Natural killer cell (primary cell): ENCODE data around the gene COPS6. TPM values are rescaled to one million over a fixed set of nuclear protein-coding genes. Genes with fewer than 3 reads are reported as not detected.

ENCODE experiments used
- ATAC-seq, 3 donors: fragments of 150-1000 bp in 2 of 3; fragments of 200-7000 bp in 1 of 3; cut with Tn5 transposase; 1 replicate in 1 of 3; 2 replicates in 2 of 3; pipeline ENCODE4 v1.10.0; 2021; ENCODE audit warnings: mild to moderate bottlenecking in 2 of 3, moderate library complexity in 2 of 3
- DNase-seq, 2 donors: peaks; one replicate each; pipeline versions ENCODE4 v3.0.0 to v3.0.0-alpha.2; 2013 to 2021; ENCODE audit warnings: mixed read lengths in 1 of 2
- H3K27ac ChIP-seq: one replicate; pipeline ENCODE4 v1.5.1; 2013; ENCODE audit warnings: mild to moderate bottlenecking, low read length
- H3K27me3 ChIP-seq: one replicate; pipeline ENCODE4 v1.6.1; 2013; ENCODE audit warnings: low read length; ENCODE audit not compliant: control insufficient read depth, insufficient read depth
- H3K36me3 ChIP-seq: one replicate; pipeline ENCODE4 v1.6.1; 2013; ENCODE audit warnings: low read length; ENCODE audit not compliant: control insufficient read depth, insufficient read depth
- H3K4me1 ChIP-seq: one replicate; pipeline ENCODE4 v1.6.1; 2013; ENCODE audit warnings: low read length; ENCODE audit not compliant: control insufficient read depth, insufficient read depth
- H3K4me3 ChIP-seq: one replicate; pipeline ENCODE4 v1.5.1; 2013; ENCODE audit warnings: low read length
- H3K9me3 ChIP-seq: one replicate; pipeline ENCODE4 v1.6.1; 2013; ENCODE audit warnings: low read length; ENCODE audit not compliant: control insufficient read depth, insufficient read depth
- H3K27ac Mint-ChIP-seq, 2 donors: one replicate each; pipeline ENCODE4 v1.8.0; 2022; ENCODE audit warnings: mild to moderate bottlenecking in 2 of 2, mixed read lengths in 2 of 2, moderate library complexity in 1 of 2
- H3K27me3 Mint-ChIP-seq, 2 donors: one replicate each; pipeline ENCODE4 v1.8.0; 2022; ENCODE audit warnings: low read depth in 2 of 2, mixed read lengths in 2 of 2
- H3K36me3 Mint-ChIP-seq: one replicate; pipeline ENCODE4 v1.8.0; 2022; ENCODE audit warnings: mixed read lengths
- H3K4me1 Mint-ChIP-seq, 2 donors: one replicate each; pipeline ENCODE4 v1.8.0; 2022; ENCODE audit warnings: mixed read lengths in 2 of 2
- H3K4me3 Mint-ChIP-seq: one replicate; pipeline ENCODE4 v1.8.0; 2022; ENCODE audit warnings: mild to moderate bottlenecking, moderate library complexity, mixed read lengths
- H3K9me3 Mint-ChIP-seq, 2 donors: one replicate each; pipeline ENCODE4 v1.8.0; 2022; ENCODE audit warnings: mixed read lengths in 2 of 2
- CTCF ChIP-seq: fragments of 200-600 bp; IDR thresholded peaks from one replicate; pipeline ENCODE4 v1.8.0; 2022; ENCODE audit warnings: antibody characterized with exemption
- WGBS: methylation state at CpG from one replicate; pipeline ENCODE4 v1.1.7; 2013; ENCODE audit warnings: missing lambda C conversion rate; ENCODE audit not compliant: insufficient coverage; 5-methylcytosine and 5-hydroxymethylcytosine counted together
- intact Hi-C: fragments of 100-400 bp; cut with micrococcal nuclease; formaldehyde crosslinking; loops from one replicate; pipeline ENCODE4 v1.14.2; 2022
- total RNA-seq, 4 donors: library from RNA; stranded (reverse); fragments of 120-200 nt in 1 of 4; gene quantifications; one replicate each; pipeline versions ENCODE4 v1.2.3 to v1.2.4, GENCODE V29; 2013 to 2022

The COPS6 gene
- total RNA-seq, 3 donors from 2014 or later (not counting 1 experiment from before 2014, with no cell fraction given) = 79.0 to 94.6 (median 84.4) TPM

DNA sequence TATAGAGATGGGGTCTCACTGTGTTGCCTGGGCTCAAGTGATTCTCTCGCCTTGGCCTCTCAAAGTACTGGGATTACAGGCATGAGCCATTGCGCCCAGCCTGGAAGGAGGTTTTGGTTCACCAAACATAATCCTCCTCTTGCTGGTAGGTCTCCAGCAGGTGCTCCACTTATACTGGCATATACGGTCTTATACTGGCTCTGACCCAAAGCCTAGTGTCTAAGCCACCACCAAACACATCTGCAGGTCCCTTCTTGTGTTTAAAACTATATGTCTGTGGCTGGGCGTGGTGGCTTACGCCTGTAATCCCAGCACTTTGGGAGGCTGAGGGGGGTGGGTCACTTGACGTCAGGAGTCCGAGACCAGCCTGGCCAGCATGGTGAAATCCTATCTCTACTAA lies 43.4 kb downstream of the COPS6 start:
- H3K4me1 ChIP-seq = peaks cover 13% of the 10 kb centered on the region
- WGBS = 56% methylated on average over 5 of the region's 7 CpGs
- no peak overlapping the region for H3K27ac ChIP-seq
- ATAC-seq = no peak
- H3K9me3 ChIP-seq = no peaks in the 10 kb centered on the region
- H3K36me3 ChIP-seq = no peaks in the 10 kb centered on the region
- no peak for TF ChIP-seq CTCF
- H3K27me3 Mint-ChIP-seq = peaks cover 0 to 7% of the 10 kb centered on the region in 2 donors
- DNase-seq = no peak
- no peaks in the 10 kb centered on the region for H3K9me3 Mint-ChIP-seq
- H3K4me1 Mint-ChIP-seq = peaks cover 9 to 20% of the 10 kb centered on the region in 2 donors
- H3K27me3 ChIP-seq = no peaks in the 10 kb centered on the region
- H3K27ac Mint-ChIP-seq = no peak overlapping the region
- no peaks in the 10 kb centered on the region for H3K36me3 Mint-ChIP-seq
- no peak overlapping the region for H3K4me3 ChIP-seq
- intact Hi-C loops = loop anchor here (2.0 to 5.0 kb wide), 3 partner anchors 85 to 277 kb away; partner anchors contain the start of gene PVRIG
- H3K4me3 Mint-ChIP-seq = no peak overlapping the region

DNA sequence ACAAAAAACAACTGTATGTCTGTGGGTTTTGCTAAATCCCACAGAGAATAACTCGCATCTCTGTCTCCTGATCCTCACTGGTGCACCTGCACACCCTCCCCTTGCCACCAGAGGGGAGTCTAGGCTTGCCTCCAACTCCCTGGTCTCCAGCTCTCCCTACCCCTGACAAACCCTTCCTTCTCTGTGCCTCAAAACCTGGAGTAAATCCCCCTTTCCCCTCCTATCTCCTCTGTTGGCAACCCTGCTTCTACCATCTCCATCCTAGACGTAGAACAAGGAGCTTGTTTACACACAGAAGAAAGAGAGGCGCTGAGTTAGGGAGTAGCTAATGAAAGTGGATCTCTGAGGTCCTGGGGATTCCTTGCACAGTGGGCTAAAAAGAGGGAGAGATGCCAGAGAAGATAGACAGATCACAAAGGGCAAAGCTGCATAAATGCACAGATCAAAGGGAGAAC lies 44.0 kb downstream of the COPS6 start:
- H3K27ac Mint-ChIP-seq = no peak overlapping the region
- intact Hi-C loops = loop anchor here (2.0 to 5.0 kb wide), 3 partner anchors 85 to 276 kb away; partner anchors contain the start of gene PVRIG
- ATAC-seq = peak; percentile 81 to 84 (median 83)

GRCh38 chr7:100137851-100138760 lies 49.3 kb downstream of the COPS6 start:
- Histone ChIP-seq H3K9me3 (no peaks in the 10 kb centered on the region), H3K27ac (no peak overlapping the region), H3K4me1 (no peaks in the 10 kb centered on the region), H3K4me3 (no peak overlapping the region), H3K27me3 (no peaks in the 10 kb centered on the region), H3K36me3 (no peaks in the 10 kb centered on the region)
- peak in 1 of 2 donors; percentile 33 for DNase-seq
- intact Hi-C loops = no loop called here
- ATAC-seq = no peak
- H3K27ac Mint-ChIP-seq = no peak overlapping the region
- 74% methylated on average over 12 of the region's 13 CpGs for WGBS
- no peak overlapping the region for H3K4me3 Mint-ChIP-seq
- H3K4me1 Mint-ChIP-seq = no peaks in the 10 kb centered on the region
- TF ChIP-seq CTCF = no peak
- no peaks in the 10 kb centered on the region for H3K36me3 Mint-ChIP-seq
- H3K27me3 Mint-ChIP-seq = peaks cover 0 to 9% of the 10 kb centered on the region in 2 donors
- H3K9me3 Mint-ChIP-seq = no peaks in the 10 kb centered on the region

More for the DNA sequence above, 44.0 kb downstream of the COPS6 start:
- peaks cover 12% of the 10 kb centered on the region for H3K4me1 ChIP-seq
- peaks cover 9 to 20% of the 10 kb centered on the region in 2 donors for H3K4me1 Mint-ChIP-seq
- H3K27me3 ChIP-seq = no peaks in the 10 kb centered on the region
- H3K9me3 Mint-ChIP-seq = no peaks in the 10 kb centered on the region
- peak; percentile 79 for TF ChIP-seq CTCF
- H3K4me3 Mint-ChIP-seq = no peak overlapping the region
- no peaks in the 10 kb centered on the region for H3K9me3 ChIP-seq
- 29% methylated on average over 3 of the region's 3 CpGs for WGBS
- no peaks in the 10 kb centered on the region for H3K36me3 ChIP-seq
- H3K4me3 ChIP-seq = no peak overlapping the region
- H3K36me3 Mint-ChIP-seq = no peaks in the 10 kb centered on the region
- no peak overlapping the region for H3K27ac ChIP-seq
- H3K27me3 Mint-ChIP-seq = peaks cover 0 to 7% of the 10 kb centered on the region in 2 donors
- DNase-seq = peak; percentile 44 to 84
